HEK293 (cell line): ENCODE data around the gene DTNA.

Source experiments
- CTCF ChIA-PET: fragments of 350-600 bp; formaldehyde crosslinking; extraction: SDS; loops from one replicate; lab custom pipeline; 2021; ENCODE audit warnings: antibody characterized with exemption; lab: Yijun Ruan, JAX
- POLR2A ChIA-PET: fragments of 300-600 bp; formaldehyde crosslinking; extraction: SDS; loops from one replicate; lab custom pipeline; 2020; ENCODE audit warnings: antibody characterized with exemption, inconsistent platforms; lab: Yijun Ruan, JAX
- H3K27ac ChIP-seq: fragments of 200-500 bp; sonication (Bioruptor generic); 2 replicates; pipeline ENCODE4 v1.5.1; 2014; ENCODE audit warnings: low read depth, low read length, control low read depth, inconsistent platforms; ENCODE audit errors: extremely low read depth
- H3K36me3 ChIP-seq, 2 experiments: fragments of 200-500 bp in 1 of 2; sonication (Bioruptor generic) in 1 of 2; 1 replicate in 1 of 2; 2 replicates in 1 of 2; pipeline ENCODE4 v1.5.1; 2014 to 2017; ENCODE audit warnings: inconsistent platforms in 2 of 2, low read length in 2 of 2; ENCODE audit not compliant: control insufficient read depth in 2 of 2, insufficient read depth in 1 of 2
- H3K4me1 ChIP-seq: fragments of 200-500 bp; sonication (Bioruptor generic); 2 replicates; pipeline ENCODE4 v1.5.1; 2014; ENCODE audit warnings: mild to moderate bottlenecking, low read length, inconsistent platforms; ENCODE audit not compliant: control insufficient read depth, insufficient read depth
- H3K4me3 ChIP-seq: 2 replicates; pipeline ENCODE4 v1.5.1; 2011; ENCODE audit warnings: low read depth, mild to moderate bottlenecking, control low read depth, low read length, moderate library complexity
- H3K9me3 ChIP-seq: fragments of 200-500 bp; sonication (Bioruptor generic); 2 replicates; pipeline ENCODE4 v1.5.1; 2014; ENCODE audit warnings: low read depth, low read length, inconsistent platforms; ENCODE audit not compliant: control insufficient read depth, insufficient read depth
- CTCF ChIP-seq: fragments of 450-650 bp; formaldehyde crosslinking; IDR thresholded peaks from 2 replicates; pipeline ENCODE4 v1.5.1; 2016; ENCODE audit warnings: missing biosample characterization, missing genetic modification characterization
- GLIS2 ChIP-seq: fragments of 450-650 bp; formaldehyde crosslinking; IDR thresholded peaks from 2 replicates; pipeline ENCODE4 v1.5.1; 2016; ENCODE audit warnings: missing biosample characterization, missing genetic modification characterization
- IKZF3 ChIP-seq: fragments of 450-650 bp; IDR thresholded peaks from 2 replicates; pipeline ENCODE4 v1.5.0; 2018; ENCODE audit warnings: missing biosample characterization, mild to moderate bottlenecking, missing genetic modification characterization, moderate library complexity
- OSR2 ChIP-seq: fragments of 450-650 bp; formaldehyde crosslinking; IDR thresholded peaks from 2 replicates; pipeline ENCODE4 v1.5.1; 2016; ENCODE audit warnings: missing biosample characterization, missing genetic modification characterization
- OVOL3 ChIP-seq: fragments of 450-650 bp; formaldehyde crosslinking; IDR thresholded peaks from 2 replicates; pipeline ENCODE4 v1.5.1; 2016; ENCODE audit warnings: missing biosample characterization, missing genetic modification characterization
- TRIM28 ChIP-seq: IDR thresholded peaks from 2 replicates; pipeline ENCODE4 v1.6.1; 2011; ENCODE audit warnings: low read length, control low read depth, borderline replicate concordance
- ZBTB17 ChIP-seq: fragments of 450-650 bp; formaldehyde crosslinking; IDR thresholded peaks from 2 replicates; pipeline ENCODE4 v1.5.1; 2016; ENCODE audit warnings: missing biosample characterization, missing genetic modification characterization
- ZBTB7A ChIP-seq: fragments of 450-650 bp; formaldehyde crosslinking; IDR thresholded peaks from 2 replicates; pipeline ENCODE4 v1.5.1; 2016; ENCODE audit warnings: low read depth, missing biosample characterization, missing genetic modification characterization
- ZNF112 ChIP-seq: fragments of 450-650 bp; formaldehyde crosslinking; IDR thresholded peaks from 2 replicates; pipeline ENCODE4 v1.5.0; 2017; ENCODE audit warnings: missing biosample characterization, missing genetic modification characterization
- ZNF140 ChIP-seq: fragments of 450-650 bp; formaldehyde crosslinking; IDR thresholded peaks from 2 replicates; pipeline ENCODE4 v1.5.1; 2016; ENCODE audit warnings: missing biosample characterization, missing genetic modification characterization
- ZNF169 ChIP-seq: fragments of 450-650 bp; formaldehyde crosslinking; IDR thresholded peaks from 2 replicates; pipeline ENCODE4 v1.5.1; 2016; ENCODE audit warnings: missing biosample characterization, missing genetic modification characterization
- ZNF366 ChIP-seq: fragments of 450-650 bp; formaldehyde crosslinking; conservative IDR thresholded peaks from 2 replicates; pipeline ENCODE4 v1.5.1; 2016; ENCODE audit warnings: missing biosample characterization, missing genetic modification characterization
- ZNF514 ChIP-seq: fragments of 450-650 bp; formaldehyde crosslinking; IDR thresholded peaks from 2 replicates; pipeline ENCODE4 v1.5.1; 2016; ENCODE audit warnings: missing biosample characterization, missing genetic modification characterization
- ZNF610 ChIP-seq: fragments of 450-650 bp; formaldehyde crosslinking; IDR thresholded peaks from 2 replicates; pipeline ENCODE4 v1.5.1; 2016; ENCODE audit warnings: missing biosample characterization, missing genetic modification characterization, borderline replicate concordance
- ZNF654 ChIP-seq: fragments of 450-650 bp; formaldehyde crosslinking; IDR thresholded peaks from 2 replicates; pipeline ENCODE4 v1.5.1; 2016; ENCODE audit warnings: low read depth, missing biosample characterization, missing genetic modification characterization
- ZSCAN30 ChIP-seq: fragments of 450-650 bp; IDR thresholded peaks from 2 replicates; pipeline ENCODE4 v1.5.1; 2018; ENCODE audit warnings: missing biosample characterization, mild to moderate bottlenecking, missing genetic modification characterization, moderate library complexity
- ZSCAN5A ChIP-seq: fragments of 450-650 bp; formaldehyde crosslinking; IDR thresholded peaks from 2 replicates; pipeline ENCODE4 v1.5.1; 2016; ENCODE audit warnings: missing biosample characterization, missing genetic modification characterization
- TF ChIP-seq, protein P1 (sequence below): fragments of 450-650 bp; IDR thresholded peaks from 2 replicates; pipeline ENCODE4 v1.5.1; 2018; ENCODE audit warnings: missing biosample characterization, mild to moderate bottlenecking, missing genetic modification characterization

DTNA gene

GRCh38 chr18:34660572-34660971 is 49.5 kb upstream of the DTNA start (continued):
- TF ChIP-seq OVOL3 (tag by site-specific recombination) = no peak
- TF ChIP-seq ZNF610 (tag by site-specific recombination) = no peak
- TF ChIP-seq IKZF3 (tag by site-specific recombination) = no peak
- no peak for TF ChIP-seq ZNF514 (tag by site-specific recombination)
- TF ChIP-seq ZNF169 = no peak
- TF ChIP-seq ZNF140 = no peak
- TF ChIP-seq GLIS2 (tag by site-specific recombination) = no peak
- TF ChIP-seq ZSCAN5A (tag by site-specific recombination) = no peak
- TF ChIP-seq, protein P1, sequence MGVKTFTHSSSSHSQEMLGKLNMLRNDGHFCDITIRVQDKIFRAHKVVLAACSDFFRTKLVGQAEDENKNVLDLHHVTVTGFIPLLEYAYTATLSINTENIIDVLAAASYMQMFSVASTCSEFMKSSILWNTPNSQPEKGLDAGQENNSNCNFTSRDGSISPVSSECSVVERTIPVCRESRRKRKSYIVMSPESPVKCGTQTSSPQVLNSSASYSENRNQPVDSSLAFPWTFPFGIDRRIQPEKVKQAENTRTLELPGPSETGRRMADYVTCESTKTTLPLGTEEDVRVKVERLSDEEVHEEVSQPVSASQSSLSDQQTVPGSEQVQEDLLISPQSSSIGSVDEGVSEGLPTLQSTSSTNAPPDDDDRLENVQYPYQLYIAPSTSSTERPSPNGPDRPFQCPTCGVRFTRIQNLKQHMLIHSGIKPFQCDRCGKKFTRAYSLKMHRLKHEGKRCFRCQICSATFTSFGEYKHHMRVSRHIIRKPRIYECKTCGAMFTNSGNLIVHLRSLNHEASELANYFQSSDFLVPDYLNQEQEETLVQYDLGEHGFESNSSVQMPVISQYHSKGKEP (tag by site-specific recombination) = no peak
- TF ChIP-seq ZBTB7A (tag by site-specific recombination) = no peak
- no peak for TF ChIP-seq ZNF112 (tag by site-specific recombination)
- no peak for TF ChIP-seq ZSCAN30 (tag by site-specific recombination)

DNA sequence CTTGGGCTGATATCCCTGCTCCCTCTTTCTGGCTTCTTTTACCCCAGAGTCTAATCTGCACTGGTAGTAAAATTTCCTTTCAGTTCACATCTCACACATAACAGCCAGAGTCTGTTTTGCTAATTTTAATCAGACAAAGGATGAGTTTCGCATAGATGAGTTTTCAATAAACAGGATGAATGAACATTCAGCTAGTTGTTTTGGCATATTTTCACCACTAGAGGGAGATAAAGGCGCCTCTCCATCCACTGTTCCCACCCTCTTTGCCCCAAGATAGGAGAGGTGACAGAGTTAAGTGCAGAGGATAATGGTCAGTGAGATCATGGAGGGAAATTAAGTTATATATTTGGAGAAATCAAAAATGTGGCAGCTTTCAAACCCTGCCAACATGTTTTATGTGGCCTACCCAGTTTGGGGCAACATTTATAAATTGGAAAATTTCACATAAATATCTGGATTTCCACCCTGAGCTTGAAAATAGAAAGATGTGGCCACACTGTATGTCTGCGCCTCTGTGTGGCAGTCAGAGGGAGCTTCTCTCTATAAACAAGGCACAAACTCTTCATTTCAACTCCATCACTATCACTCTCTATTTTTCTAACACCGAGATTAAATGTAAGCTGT is 48.5 kb upstream of the DTNA start:
- no peaks in the 10 kb centered on the region for H3K9me3 ChIP-seq
- POLR2A ChIA-PET = interaction anchor here (0.6 kb wide), 1 partner anchor 17 kb away, joined by 3 read pairs; no protein-coding TSS in a partner anchor
- no peak overlapping the region for H3K27ac ChIP-seq
- peaks cover 5% of the 10 kb centered on the region for H3K4me1 ChIP-seq
- H3K4me3 ChIP-seq = no peak overlapping the region
- no peaks in the 10 kb centered on the region for H3K36me3 ChIP-seq
- CTCF ChIA-PET = interaction anchor here (0.5 to 6.2 kb wide), 69 partner anchors 8 to 1468 kb away, joined by 3 to 107 read pairs (median 5); partner anchors contain the start of gene DTNA
- TF ChIP-seq ZNF654 (tag by site-specific recombination) = peak; percentile 58
- TF ChIP-seq CTCF (tag by site-specific recombination) = peak; percentile 50
- TF ChIP-seq TRIM28 = 0 out of 2 replicates have a peak, but pooled peaks have one; percentile 16
- TF ChIP-seq ZNF366 = 0 out of 2 replicates have a peak, but pooled peaks have one; percentile 11
- no peak for TF ChIP-seq OSR2 (tag by site-specific recombination)

DNA sequence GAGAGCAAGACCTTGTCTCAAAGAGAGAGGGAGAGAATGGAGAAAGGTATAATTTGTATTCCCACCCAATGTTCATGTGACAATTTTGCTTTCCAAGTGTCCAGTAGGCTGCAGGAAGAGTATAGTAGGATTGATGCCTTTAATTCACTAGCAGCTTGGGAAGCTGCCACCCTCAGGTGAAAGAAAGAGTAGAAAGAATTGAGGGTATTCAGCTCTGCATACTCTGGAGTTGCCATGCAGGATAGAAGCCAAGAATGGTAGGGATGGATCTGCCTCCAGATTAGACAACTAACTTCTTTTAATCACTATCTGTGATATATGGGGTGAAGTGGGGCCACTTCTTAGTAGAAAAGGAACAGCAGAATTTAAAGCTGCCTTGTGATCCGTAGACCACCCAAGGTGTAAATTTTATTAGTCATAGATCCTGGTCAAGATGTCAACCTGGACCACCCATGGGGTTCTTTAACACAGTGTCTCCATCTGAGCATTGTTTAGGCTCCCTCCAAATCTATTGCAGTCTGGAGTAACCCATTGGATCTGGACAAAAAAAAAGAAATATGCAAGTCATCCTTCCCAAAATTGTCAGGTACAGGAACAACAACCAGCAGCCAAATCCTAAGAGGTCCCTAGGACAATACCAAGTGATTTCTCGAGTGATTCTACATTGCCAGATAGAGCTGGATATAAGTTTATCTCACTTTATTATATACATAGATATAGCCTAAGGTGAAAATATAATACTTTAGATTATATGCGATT is 33.1 kb upstream of the DTNA start:
- H3K4me3 ChIP-seq = no peak overlapping the region
- H3K4me1 ChIP-seq = no peaks in the 10 kb centered on the region
- CTCF ChIA-PET = interaction anchor here (0.5 to 4.9 kb wide), 4 partner anchors 16 to 354 kb away, joined by 3 to 33 read pairs (median 4); no protein-coding TSS in a partner anchor
- no peaks in the 10 kb centered on the region for H3K36me3 ChIP-seq
- TF ChIP-seq ZBTB7A (tag by site-specific recombination) (no peak), ZBTB17 (tag by site-specific recombination) (no peak)
- H3K9me3 ChIP-seq = no peaks in the 10 kb centered on the region
- H3K27ac ChIP-seq = no peak overlapping the region
- POLR2A ChIA-PET = no interaction called here
